ENCODE results near the gene SYNGR4.

GRCh38 chr19:48325265-48325910 lies 38.8 kb upstream of the SYNGR4 start, which contains the start of gene EMP3:
- TF ChIP-seq EZH2 (IDR thresholded peaks at IDR 0.05; ENCODE audit: insufficient read depth, poor library complexity, severe bottlenecking) (no peak), EZH2phosphoT487 (IDR thresholded peaks at IDR 0.05; ENCODE audit: insufficient read depth, low read depth) (no peak)
